Activated gamma-delta T cell treated with Interleukin-2 at 50 U/mL for 16 hours (primary cell): ENCODE data around the gene PTGR3.
"Not testable (repeated sequence)": the region's sequence is repeated elsewhere in the genome, so short reads cannot be mapped to it uniquely, and the experiment has no call there.

ENCODE experiments used
- DNase-seq: peaks from one replicate; pipeline ENCODE4 v3.0.0-alpha.2; 2020

Gene PTGR3

GRCh38 chr18:75201282-75202270, 7.4 kb downstream of the PTGR3 start:
- no peak for DNase-seq

- no peak for DNase-seq
Measured at GRCh38 chr18:75200605-75201280, 8.2 kb downstream of the PTGR3 start.

GRCh38 chr18:75200071-75200470, 8.9 kb downstream of the PTGR3 start:
- no peak for DNase-seq

- no peak for DNase-seq
Measured at GRCh38 chr18:75199327-75199726, 9.6 kb downstream of the PTGR3 start.

- DNase-seq: no peak
Measured at GRCh38 chr18:75198036-75198435, 10.9 kb downstream of the PTGR3 start.

- DNase-seq: no peak
Measured at GRCh38 chr18:75192899-75193298, 16.0 kb downstream of the PTGR3 start.

GRCh38 chr18:75189696-75190095, 19.2 kb downstream of the PTGR3 start:
- no peak for DNase-seq

- not testable (repeated sequence) for DNase-seq
Measured at GRCh38 chr18:75187702-75188101, 21.2 kb downstream of the PTGR3 start.

GRCh38 chr18:75185460-75185859, 23.5 kb downstream of the PTGR3 start:
- DNase-seq: no peak

- DNase-seq: no peak
Measured at GRCh38 chr18:75183973-75184493, 24.9 kb downstream of the PTGR3 start.

GRCh38 chr18:75183524-75183923, 25.4 kb downstream of the PTGR3 start:
- DNase-seq: no peak

GRCh38 chr18:75179819-75180600, 28.9 kb downstream of the PTGR3 start:
- no peak for DNase-seq

- no peak for DNase-seq
Measured at GRCh38 chr18:75178376-75178775, 30.6 kb downstream of the PTGR3 start.

GRCh38 chr18:75176849-75177248, 32.1 kb downstream of the PTGR3 start:
- DNase-seq: no peak

- DNase-seq: no peak
Measured at GRCh38 chr18:75173738-75174137, 35.2 kb downstream of the PTGR3 start.

GRCh38 chr18:75173125-75173432, 35.9 kb downstream of the PTGR3 start:
- no peak for DNase-seq

- no peak for DNase-seq
Measured at GRCh38 chr18:75172299-75173124, 36.4 kb downstream of the PTGR3 start.

GRCh38 chr18:75170916-75171315, 38.0 kb downstream of the PTGR3 start:
- DNase-seq: no peak

- DNase-seq: no peak
Measured at GRCh38 chr18:75170022-75170789, 38.7 kb downstream of the PTGR3 start.

- no peak for DNase-seq
Measured at GRCh38 chr18:75169411-75169810, 39.5 kb downstream of the PTGR3 start.

GRCh38 chr18:75168619-75169018, 40.3 kb downstream of the PTGR3 start:
- no peak for DNase-seq
